ENCODE measurements around the gene CDR2L. TPM values are rescaled to one million over a fixed set of nuclear protein-coding genes. Genes with fewer than 3 reads are reported as not detected.
A peak's percentile ranks its signal among the peaks of the same experiment; 100 is the strongest.

CDR2L gene
- polyA plus RNA-seq, 3 donors, result 0.05 TPM; not detected in 2

- H2AFZ ChIP-seq (ENCODE audit: insufficient read depth, low read depth, low read length, poor library complexity, severe bottlenecking), result no peak overlapping the region
- H4K20me1 ChIP-seq (ENCODE audit: insufficient read depth, low read length), result no peaks in the 10 kb centered on the region
- no peak for DNase-seq
- no peak overlapping the region for H3K4me2 ChIP-seq (replicated peaks; ENCODE audit: extremely low read depth, low read length, poor library complexity, severe bottlenecking)
- H3K4me3 Mint-ChIP-seq, result peak overlapping the region in 1 of 2 donors; percentile 33
- no peak overlapping the region for H3K27ac ChIP-seq (ENCODE audit: low read depth in 1 of 2, low read length in 2 of 2)
- no peak overlapping the region for H3K4me3 ChIP-seq (replicated peaks in 1 of 3; ENCODE audit: low read depth in 2 of 3, low read length in 3 of 3)
- peaks cover 4 to 14% (median 13%) of the 10 kb centered on the region in 7 donors for H3K9me3 Mint-ChIP-seq
- H3K4me1 ChIP-seq (ENCODE audit: control insufficient read depth in 1 of 2, insufficient read depth in 2 of 2, low read length in 2 of 2), result no peaks in the 10 kb centered on the region
- H3K9me3 ChIP-seq (replicated peaks in 1 of 2; ENCODE audit: control insufficient read depth in 1 of 2, insufficient read depth in 1 of 2, low read length in 2 of 2), result peaks cover 5 to 12% of the 10 kb centered on the region in 2 donors
- 77% methylated on average over 16 of the region's 24 CpGs for WGBS (ENCODE audit: insufficient coverage)
- H3K9ac ChIP-seq (ENCODE audit: insufficient read depth, low read length, poor library complexity, severe bottlenecking), result no peak overlapping the region
- peaks cover 0 to 9% of the 10 kb centered on the region in 2 donors for H3K27me3 ChIP-seq (ENCODE audit: control insufficient read depth in 2 of 2, insufficient read depth in 2 of 2, low read length in 2 of 2)
- peak overlapping the region in 1 of 7 donors; percentile 54 for H3K27ac Mint-ChIP-seq
- intact Hi-C loops (cut with micrococcal nuclease), result loop anchor here in 1 of 2 donors (10.0 kb wide), 1 partner anchor 208 kb away; the partner anchor contains the start of gene NHERF1
- no peaks in the 10 kb centered on the region for H3K79me2 ChIP-seq (ENCODE audit: insufficient read depth, low read length)
- no peaks in the 10 kb centered on the region for H3K36me3 Mint-ChIP-seq
- peaks cover 6 to 23% (median 15%) of the 10 kb centered on the region in 3 donors for H3K27me3 Mint-ChIP-seq (ENCODE audit: low read depth in 3 of 3)
- H3K4me1 Mint-ChIP-seq, result peaks cover 6% of the 10 kb centered on the region
- no peaks in the 10 kb centered on the region for H3K36me3 ChIP-seq (replicated peaks in 1 of 2; ENCODE audit: control insufficient read depth in 1 of 2, insufficient read depth in 2 of 2, low read length in 2 of 2)
- TF ChIP-seq CTCF (IDR thresholded peaks at IDR 0.05), result no peak
Measured at GRCh38 chr17:74952431-74953133, 34.9 kb upstream of the CDR2L start.

GRCh38 chr17:74953134-74953687 is 34.2 kb upstream of the CDR2L start:
- no peak overlapping the region for H3K9ac ChIP-seq (ENCODE audit: insufficient read depth, low read length, poor library complexity, severe bottlenecking)

More at GRCh38 chr17:74953134-74953687, 34.2 kb upstream of the CDR2L start:
- H3K4me2 ChIP-seq (replicated peaks; ENCODE audit: extremely low read depth, low read length, poor library complexity, severe bottlenecking), result no peak overlapping the region
- H3K79me2 ChIP-seq (ENCODE audit: insufficient read depth, low read length), result no peaks in the 10 kb centered on the region
- H3K36me3 ChIP-seq (replicated peaks in 1 of 2; ENCODE audit: control insufficient read depth in 1 of 2, insufficient read depth in 2 of 2, low read length in 2 of 2), result no peaks in the 10 kb centered on the region
- Mint-ChIP-seq H3K4me3 (no peak overlapping the region), H3K4me1 (peaks cover 6% of the 10 kb centered on the region), H3K9me3 (peaks cover 4 to 14% (median 13%) of the 10 kb centered on the region in 7 donors), H3K27me3 (ENCODE audit: low read depth in 3 of 3) (peaks cover 6 to 21% (median 15%) of the 10 kb centered on the region in 3 donors), H3K36me3 (no peaks in the 10 kb centered on the region), H3K27ac (peak overlapping the region in 1 of 7 donors; percentile 20)
- WGBS (ENCODE audit: insufficient coverage), result 86% methylated on average over 10 of the region's 11 CpGs
- H2AFZ ChIP-seq (ENCODE audit: insufficient read depth, low read depth, low read length, poor library complexity, severe bottlenecking), result no peak overlapping the region
- no peaks in the 10 kb centered on the region for H3K4me1 ChIP-seq (ENCODE audit: control insufficient read depth in 1 of 2, insufficient read depth in 2 of 2, low read length in 2 of 2)
- no peaks in the 10 kb centered on the region for H4K20me1 ChIP-seq (ENCODE audit: insufficient read depth, low read length)
- no peak for DNase-seq
- H3K27me3 ChIP-seq (ENCODE audit: control insufficient read depth in 2 of 2, insufficient read depth in 2 of 2, low read length in 2 of 2), result peaks cover 0 to 9% of the 10 kb centered on the region in 2 donors
- peaks cover 5 to 12% of the 10 kb centered on the region in 2 donors for H3K9me3 ChIP-seq (replicated peaks in 1 of 2; ENCODE audit: control insufficient read depth in 1 of 2, insufficient read depth in 1 of 2, low read length in 2 of 2)
- no peak overlapping the region for H3K27ac ChIP-seq (ENCODE audit: low read depth in 1 of 2, low read length in 2 of 2)
- TF ChIP-seq CTCF (IDR thresholded peaks at IDR 0.05), result no peak
- H3K4me3 ChIP-seq (replicated peaks in 1 of 3; ENCODE audit: low read depth in 2 of 3, low read length in 3 of 3), result no peak overlapping the region
- intact Hi-C loops (cut with micrococcal nuclease), result loop anchor here in 1 of 2 donors (10.0 kb wide), 1 partner anchor 208 kb away; the partner anchor contains the start of gene NHERF1

Data from CD14-positive monocyte (primary cell).